Measurements from ENCODE around the gene SORCS2. TPM values are rescaled to one million over a fixed set of nuclear protein-coding genes. Genes with fewer than 3 reads are reported as not detected.

SORCS2 gene
- total and polyA plus RNA-seq, 2 of the 13 experiments (the other 11 are each of a cell fraction or from before 2014, with no cell fraction given): 0.82 to 1.0 TPM

DNA sequence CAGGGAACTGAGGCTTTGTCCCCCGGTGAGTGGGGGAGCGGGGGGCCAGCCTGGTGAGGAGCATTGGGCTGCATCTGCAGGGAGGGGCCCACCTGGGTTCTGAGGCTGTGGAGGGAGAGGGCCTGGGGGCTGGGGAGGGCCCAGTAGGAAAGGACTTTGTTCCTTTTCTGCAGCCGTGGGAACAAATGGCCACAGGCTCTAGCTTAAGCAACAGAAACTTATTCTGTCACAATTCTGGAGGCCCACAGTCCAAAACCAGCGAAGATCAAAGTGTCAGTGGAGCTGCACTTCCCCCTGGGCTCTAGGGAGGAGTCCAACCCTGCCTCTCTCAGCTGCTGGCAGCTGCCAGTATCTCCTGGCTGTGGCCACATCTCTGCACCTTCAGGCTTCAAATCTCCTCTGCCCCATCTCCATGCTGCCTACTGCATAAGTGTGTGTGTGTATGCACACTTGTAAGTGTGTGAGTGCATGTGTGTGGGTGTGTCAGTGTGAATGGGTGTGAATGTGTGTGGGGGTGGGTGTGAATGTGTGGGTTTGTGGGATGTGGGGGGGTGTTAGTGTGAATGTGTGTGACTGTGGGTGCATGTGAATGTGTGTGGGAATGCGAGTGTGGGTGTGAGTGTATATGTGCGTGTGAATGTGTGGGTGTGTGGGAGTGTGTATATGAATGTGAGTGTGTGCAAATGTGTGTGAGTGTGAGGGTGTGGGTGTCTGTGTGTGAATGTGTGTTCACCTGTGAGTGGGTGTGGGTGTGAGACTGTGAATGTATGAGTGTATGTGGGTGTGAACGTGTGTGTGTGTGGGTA lies 446.8 kb downstream of the SORCS2 start (continued):
- TF ChIP-seq, protein P1, sequence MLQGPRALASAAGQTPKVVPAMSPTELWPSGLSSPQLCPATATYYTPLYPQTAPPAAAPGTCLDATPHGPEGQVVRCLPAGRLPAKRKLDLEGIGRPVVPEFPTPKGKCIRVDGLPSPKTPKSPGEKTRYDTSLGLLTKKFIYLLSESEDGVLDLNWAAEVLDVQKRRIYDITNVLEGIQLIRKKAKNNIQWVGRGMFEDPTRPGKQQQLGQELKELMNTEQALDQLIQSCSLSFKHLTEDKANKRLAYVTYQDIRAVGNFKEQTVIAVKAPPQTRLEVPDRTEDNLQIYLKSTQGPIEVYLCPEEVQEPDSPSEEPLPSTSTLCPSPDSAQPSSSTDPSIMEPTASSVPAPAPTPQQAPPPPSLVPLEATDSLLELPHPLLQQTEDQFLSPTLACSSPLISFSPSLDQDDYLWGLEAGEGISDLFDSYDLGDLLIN (CRISPR knock-in tag; IDR thresholded peaks at IDR 0.05; ENCODE audit: borderline replicate concordance): no peak
- TF ChIP-seq, protein P2, sequence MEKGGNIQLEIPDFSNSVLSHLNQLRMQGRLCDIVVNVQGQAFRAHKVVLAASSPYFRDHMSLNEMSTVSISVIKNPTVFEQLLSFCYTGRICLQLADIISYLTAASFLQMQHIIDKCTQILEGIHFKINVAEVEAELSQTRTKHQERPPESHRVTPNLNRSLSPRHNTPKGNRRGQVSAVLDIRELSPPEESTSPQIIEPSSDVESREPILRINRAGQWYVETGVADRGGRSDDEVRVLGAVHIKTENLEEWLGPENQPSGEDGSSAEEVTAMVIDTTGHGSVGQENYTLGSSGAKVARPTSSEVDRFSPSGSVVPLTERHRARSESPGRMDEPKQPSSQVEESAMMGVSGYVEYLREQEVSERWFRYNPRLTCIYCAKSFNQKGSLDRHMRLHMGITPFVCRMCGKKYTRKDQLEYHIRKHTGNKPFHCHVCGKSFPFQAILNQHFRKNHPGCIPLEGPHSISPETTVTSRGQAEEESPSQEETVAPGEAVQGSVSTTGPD (CRISPR knock-in tag; IDR thresholded peaks at IDR 0.05): no peak
- TF ChIP-seq, protein P3, sequence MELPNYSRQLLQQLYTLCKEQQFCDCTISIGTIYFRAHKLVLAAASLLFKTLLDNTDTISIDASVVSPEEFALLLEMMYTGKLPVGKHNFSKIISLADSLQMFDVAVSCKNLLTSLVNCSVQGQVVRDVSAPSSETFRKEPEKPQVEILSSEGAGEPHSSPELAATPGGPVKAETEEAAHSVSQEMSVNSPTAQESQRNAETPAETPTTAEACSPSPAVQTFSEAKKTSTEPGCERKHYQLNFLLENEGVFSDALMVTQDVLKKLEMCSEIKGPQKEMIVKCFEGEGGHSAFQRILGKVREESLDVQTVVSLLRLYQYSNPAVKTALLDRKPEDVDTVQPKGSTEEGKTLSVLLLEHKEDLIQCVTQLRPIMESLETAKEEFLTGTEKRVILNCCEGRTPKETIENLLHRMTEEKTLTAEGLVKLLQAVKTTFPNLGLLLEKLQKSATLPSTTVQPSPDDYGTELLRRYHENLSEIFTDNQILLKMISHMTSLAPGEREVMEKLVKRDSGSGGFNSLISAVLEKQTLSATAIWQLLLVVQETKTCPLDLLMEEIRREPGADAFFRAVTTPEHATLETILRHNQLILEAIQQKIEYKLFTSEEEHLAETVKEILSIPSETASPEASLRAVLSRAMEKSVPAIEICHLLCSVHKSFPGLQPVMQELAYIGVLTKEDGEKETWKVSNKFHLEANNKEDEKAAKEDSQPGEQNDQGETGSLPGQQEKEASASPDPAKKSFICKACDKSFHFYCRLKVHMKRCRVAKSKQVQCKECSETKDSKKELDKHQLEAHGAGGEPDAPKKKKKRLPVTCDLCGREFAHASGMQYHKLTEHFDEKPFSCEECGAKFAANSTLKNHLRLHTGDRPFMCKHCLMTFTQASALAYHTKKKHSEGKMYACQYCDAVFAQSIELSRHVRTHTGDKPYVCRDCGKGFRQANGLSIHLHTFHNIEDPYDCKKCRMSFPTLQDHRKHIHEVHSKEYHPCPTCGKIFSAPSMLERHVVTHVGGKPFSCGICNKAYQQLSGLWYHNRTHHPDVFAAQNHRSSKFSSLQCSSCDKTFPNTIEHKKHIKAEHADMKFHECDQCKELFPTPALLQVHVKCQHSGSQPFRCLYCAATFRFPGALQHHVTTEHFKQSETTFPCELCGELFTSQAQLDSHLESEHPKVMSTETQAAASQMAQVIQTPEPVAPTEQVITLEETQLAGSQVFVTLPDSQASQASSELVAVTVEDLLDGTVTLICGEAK (IDR thresholded peaks at IDR 0.05): 0 out of 2 replicates have a peak, but pooled peaks have one; percentile 25
- TF ChIP-seq, protein P3 (CRISPR knock-in tag; IDR thresholded peaks at IDR 0.05): no peak
- no peak for TF ChIP-seq FOXC1 (CRISPR knock-in tag; IDR thresholded peaks at IDR 0.05; ENCODE audit: borderline replicate concordance)
- TF ChIP-seq, protein P4, sequence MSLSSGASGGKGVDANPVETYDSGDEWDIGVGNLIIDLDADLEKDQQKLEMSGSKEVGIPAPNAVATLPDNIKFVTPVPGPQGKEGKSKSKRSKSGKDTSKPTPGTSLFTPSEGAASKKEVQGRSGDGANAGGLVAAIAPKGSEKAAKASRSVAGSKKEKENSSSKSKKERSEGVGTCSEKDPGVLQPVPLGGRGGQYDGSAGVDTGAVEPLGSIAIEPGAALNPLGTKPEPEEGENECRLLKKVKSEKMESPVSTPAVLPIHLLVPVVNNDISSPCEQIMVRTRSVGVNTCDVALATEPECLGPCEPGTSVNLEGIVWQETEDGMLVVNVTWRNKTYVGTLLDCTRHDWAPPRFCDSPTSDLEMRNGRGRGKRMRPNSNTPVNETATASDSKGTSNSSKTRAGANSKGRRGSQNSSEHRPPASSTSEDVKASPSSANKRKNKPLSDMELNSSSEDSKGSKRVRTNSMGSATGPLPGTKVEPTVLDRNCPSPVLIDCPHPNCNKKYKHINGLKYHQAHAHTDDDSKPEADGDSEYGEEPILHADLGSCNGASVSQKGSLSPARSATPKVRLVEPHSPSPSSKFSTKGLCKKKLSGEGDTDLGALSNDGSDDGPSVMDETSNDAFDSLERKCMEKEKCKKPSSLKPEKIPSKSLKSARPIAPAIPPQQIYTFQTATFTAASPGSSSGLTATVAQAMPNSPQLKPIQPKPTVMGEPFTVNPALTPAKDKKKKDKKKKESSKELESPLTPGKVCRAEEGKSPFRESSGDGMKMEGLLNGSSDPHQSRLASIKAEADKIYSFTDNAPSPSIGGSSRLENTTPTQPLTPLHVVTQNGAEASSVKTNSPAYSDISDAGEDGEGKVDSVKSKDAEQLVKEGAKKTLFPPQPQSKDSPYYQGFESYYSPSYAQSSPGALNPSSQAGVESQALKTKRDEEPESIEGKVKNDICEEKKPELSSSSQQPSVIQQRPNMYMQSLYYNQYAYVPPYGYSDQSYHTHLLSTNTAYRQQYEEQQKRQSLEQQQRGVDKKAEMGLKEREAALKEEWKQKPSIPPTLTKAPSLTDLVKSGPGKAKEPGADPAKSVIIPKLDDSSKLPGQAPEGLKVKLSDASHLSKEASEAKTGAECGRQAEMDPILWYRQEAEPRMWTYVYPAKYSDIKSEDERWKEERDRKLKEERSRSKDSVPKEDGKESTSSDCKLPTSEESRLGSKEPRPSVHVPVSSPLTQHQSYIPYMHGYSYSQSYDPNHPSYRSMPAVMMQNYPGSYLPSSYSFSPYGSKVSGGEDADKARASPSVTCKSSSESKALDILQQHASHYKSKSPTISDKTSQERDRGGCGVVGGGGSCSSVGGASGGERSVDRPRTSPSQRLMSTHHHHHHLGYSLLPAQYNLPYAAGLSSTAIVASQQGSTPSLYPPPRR (CRISPR knock-in tag; IDR thresholded peaks at IDR 0.05; ENCODE audit: borderline replicate concordance): peak; percentile 66; the same call in 1 of the 2 replicates
- TF ChIP-seq, protein P5, sequence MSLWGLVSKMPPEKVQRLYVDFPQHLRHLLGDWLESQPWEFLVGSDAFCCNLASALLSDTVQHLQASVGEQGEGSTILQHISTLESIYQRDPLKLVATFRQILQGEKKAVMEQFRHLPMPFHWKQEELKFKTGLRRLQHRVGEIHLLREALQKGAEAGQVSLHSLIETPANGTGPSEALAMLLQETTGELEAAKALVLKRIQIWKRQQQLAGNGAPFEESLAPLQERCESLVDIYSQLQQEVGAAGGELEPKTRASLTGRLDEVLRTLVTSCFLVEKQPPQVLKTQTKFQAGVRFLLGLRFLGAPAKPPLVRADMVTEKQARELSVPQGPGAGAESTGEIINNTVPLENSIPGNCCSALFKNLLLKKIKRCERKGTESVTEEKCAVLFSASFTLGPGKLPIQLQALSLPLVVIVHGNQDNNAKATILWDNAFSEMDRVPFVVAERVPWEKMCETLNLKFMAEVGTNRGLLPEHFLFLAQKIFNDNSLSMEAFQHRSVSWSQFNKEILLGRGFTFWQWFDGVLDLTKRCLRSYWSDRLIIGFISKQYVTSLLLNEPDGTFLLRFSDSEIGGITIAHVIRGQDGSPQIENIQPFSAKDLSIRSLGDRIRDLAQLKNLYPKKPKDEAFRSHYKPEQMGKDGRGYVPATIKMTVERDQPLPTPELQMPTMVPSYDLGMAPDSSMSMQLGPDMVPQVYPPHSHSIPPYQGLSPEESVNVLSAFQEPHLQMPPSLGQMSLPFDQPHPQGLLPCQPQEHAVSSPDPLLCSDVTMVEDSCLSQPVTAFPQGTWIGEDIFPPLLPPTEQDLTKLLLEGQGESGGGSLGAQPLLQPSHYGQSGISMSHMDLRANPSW (CRISPR knock-in tag; IDR thresholded peaks at IDR 0.05; ENCODE audit: borderline replicate concordance): no peak
